SU-DHL-6 (cell line): Measurements from ENCODE around the gene GBF1.

ENCODE experiments used
- CTCF ChIP-seq: fragments of 200-600 bp; sonication (generic); IDR thresholded peaks from one replicate; pipeline ENCODE4 v1.5.1; 2017; ENCODE audit warnings: antibody characterized with exemption, mild to moderate bottlenecking, low read length, moderate library complexity; ENCODE audit not compliant: insufficient read depth, poor library complexity, severe bottlenecking
- EZH2phosphoT487 ChIP-seq: fragments of 200-600 bp; sonication (generic), shearing (Covaris generic); conservative IDR thresholded peaks from 2 replicates; pipeline ENCODE4 v1.6.1; 2018; ENCODE audit warnings: mild to moderate bottlenecking, antibody characterized with exemption, low read length, moderate library complexity, mixed read lengths

- TF ChIP-seq CTCF (no peak), EZH2phosphoT487 (no peak)
These were observed 35.8 kb downstream of the GBF1 start for GRCh38 chr10:102281102-102281487.
